ENCODE results near the gene CDH2.

Gene CDH2

GRCh38 chr18:28030458-28030857 lies 146.5 kb downstream of the CDH2 start:
- DNase-seq (ENCODE audit: low read depth) = no peak
- H3K4me3 ChIP-seq (ENCODE audit: low read depth, low read length) = no peak overlapping the region
- TF ChIP-seq CTCF (IDR thresholded peaks at IDR 0.05; ENCODE audit: insufficient read depth, low read depth, low read length, missing control alignments) = no peak

GRCh38 chr18:28027755-28028154 lies 149.2 kb downstream of the CDH2 start:
- TF ChIP-seq CTCF (IDR thresholded peaks at IDR 0.05; ENCODE audit: insufficient read depth, low read depth, low read length, missing control alignments) = no peak
- no peak overlapping the region for H3K4me3 ChIP-seq (ENCODE audit: low read depth, low read length)
- DNase-seq (ENCODE audit: low read depth) = no peak

GRCh38 chr18:28019425-28020108 lies 157.4 kb downstream of the CDH2 start:
- no peak overlapping the region for H3K4me3 ChIP-seq (ENCODE audit: low read depth, low read length)
- no peak for TF ChIP-seq CTCF (IDR thresholded peaks at IDR 0.05; ENCODE audit: insufficient read depth, low read depth, low read length, missing control alignments)
- no peak for DNase-seq (ENCODE audit: low read depth)

- TF ChIP-seq CTCF (IDR thresholded peaks at IDR 0.05; ENCODE audit: insufficient read depth, low read depth, low read length, missing control alignments) = no peak
- H3K4me3 ChIP-seq (ENCODE audit: low read depth, low read length) = no peak overlapping the region
- DNase-seq (ENCODE audit: low read depth) = no peak
Measured at GRCh38 chr18:28018351-28018750, 158.6 kb downstream of the CDH2 start.

- no peak for TF ChIP-seq CTCF (IDR thresholded peaks at IDR 0.05; ENCODE audit: insufficient read depth, low read depth, low read length, missing control alignments)
- H3K4me3 ChIP-seq (ENCODE audit: low read depth, low read length) = no peak overlapping the region
- DNase-seq (ENCODE audit: low read depth) = no peak
Measured at GRCh38 chr18:28015671-28016070, 161.3 kb downstream of the CDH2 start.

- no peak for DNase-seq (ENCODE audit: low read depth)
- no peak for TF ChIP-seq CTCF (IDR thresholded peaks at IDR 0.05; ENCODE audit: insufficient read depth, low read depth, low read length, missing control alignments)
- H3K4me3 ChIP-seq (ENCODE audit: low read depth, low read length) = no peak overlapping the region
Measured at GRCh38 chr18:28013066-28013465, 163.9 kb downstream of the CDH2 start.

- H3K4me3 ChIP-seq (ENCODE audit: low read depth, low read length) = no peak overlapping the region
- no peak for DNase-seq (ENCODE audit: low read depth)
- TF ChIP-seq CTCF (IDR thresholded peaks at IDR 0.05; ENCODE audit: insufficient read depth, low read depth, low read length, missing control alignments) = no peak
Measured at GRCh38 chr18:28012336-28012735, 164.6 kb downstream of the CDH2 start.
